Panc1 (cell line): ENCODE results near the gene ZNF775. TPM values are rescaled to one million over a fixed set of nuclear protein-coding genes. Genes with fewer than 3 reads are reported as not detected.

Experiments
- ATAC-seq: fragments of 200-7000 bp; cut with Tn5 transposase; 2 replicates; pipeline ENCODE4 v1.9.1; 2020; ENCODE audit warnings: mild to moderate bottlenecking, moderate library complexity
- BruUV-seq: library from RNA; stranded (reverse); fragments of 400-500 nt; replicated peaks from 2 replicates; lab custom pipeline; 2021; lab: Mats Ljungman, UMichigan
- CTCF ChIA-PET: fragments of 300-600 bp; sonication (Branson Sonifier 250); formaldehyde crosslinking; loops from one replicate; lab custom pipeline; 2022; ENCODE audit warnings: antibody characterized with exemption; lab: Charles Lee
- POLR2A ChIA-PET: fragments of 300-600 bp; sonication (Branson Sonifier 250); formaldehyde crosslinking; loops from one replicate; lab custom pipeline; 2022; ENCODE audit warnings: antibody characterized with exemption; lab: Charles Lee
- DNase-seq: peaks from one replicate; pipeline ENCODE4 v3.0.0-alpha.2; 2010; ENCODE audit warnings: low read depth, low spot score
- H3K27ac ChIP-seq: 2 replicates; pipeline ENCODE4 v1.5.1; 2011; ENCODE audit warnings: mild to moderate bottlenecking, low read length, inconsistent platforms
- H3K27me3 ChIP-seq: fragments of 200-500 bp; sonication (Bioruptor generic); 2 replicates; pipeline ENCODE4 v1.6.0; 2014; ENCODE audit warnings: low read length, inconsistent platforms; ENCODE audit not compliant: control insufficient read depth, insufficient read depth
- H3K36me3 ChIP-seq: fragments of 200-500 bp; sonication (Bioruptor generic); 2 replicates; pipeline ENCODE4 v1.5.1; 2014; ENCODE audit warnings: inconsistent platforms, mild to moderate bottlenecking, low read length, moderate library complexity; ENCODE audit not compliant: control insufficient read depth, insufficient read depth
- H3K4me1 ChIP-seq: 2 replicates; pipeline ENCODE4 v1.5.1; 2011; ENCODE audit warnings: inconsistent platforms, mild to moderate bottlenecking, low read length, moderate library complexity; ENCODE audit not compliant: control insufficient read depth, insufficient read depth
- H3K4me3 ChIP-seq, 2 experiments: 2 replicates each; pipeline ENCODE4 v1.5.1; 2011 to 2012; ENCODE audit warnings: low read depth in 2 of 2, low read length in 2 of 2, mild to moderate bottlenecking in 2 of 2, inconsistent platforms in 1 of 2, moderate library complexity in 1 of 2
- H3K9me3 ChIP-seq: fragments of 200-500 bp; sonication (Bioruptor generic); 2 replicates; pipeline ENCODE4 v1.5.1; 2014; ENCODE audit warnings: low read depth, mild to moderate bottlenecking, inconsistent platforms, low read length, moderate library complexity; ENCODE audit not compliant: control insufficient read depth, insufficient read depth
- CTCF ChIP-seq: fragments of 450-650 bp; IDR thresholded peaks from 2 replicates; pipeline ENCODE4 v1.5.1; 2017; ENCODE audit warnings: mild to moderate bottlenecking
- POLR2AphosphoS5 ChIP-seq: IDR thresholded peaks from 2 replicates; pipeline ENCODE4 v1.6.1; 2012; ENCODE audit warnings: mild to moderate bottlenecking, low read depth, low read length, moderate library complexity
- REST ChIP-seq, 2 experiments: IDR thresholded peaks; 2 replicates each; pipeline ENCODE4 v1.6.1; 2011 to 2012; ENCODE audit warnings: low read depth in 2 of 2, control low read depth in 1 of 2, low read length in 1 of 2, mild to moderate bottlenecking in 1 of 2, moderate library complexity in 1 of 2; ENCODE audit not compliant: insufficient read depth in 1 of 2
- SIN3A ChIP-seq: IDR thresholded peaks from 2 replicates; pipeline ENCODE4 v1.6.1; 2012; ENCODE audit warnings: low read depth, mild to moderate bottlenecking, low read length, moderate library complexity, borderline replicate concordance; ENCODE audit not compliant: insufficient read depth
- TCF7L2 ChIP-seq: IDR thresholded peaks from 2 replicates; pipeline ENCODE4 v1.6.1; 2011; ENCODE audit warnings: mild to moderate bottlenecking, low read depth, low read length, inconsistent platforms
- in situ Hi-C: cut with HindIII; loops from 2 replicates; pipeline ENCODE4 v1.10.0; 2016; ENCODE audit warnings: low sequenced_read_pairs, low pct_unique_long_range_greater_than_20kb
- intact Hi-C: fragments of 100-400 bp; cut with micrococcal nuclease; formaldehyde crosslinking; loops from one replicate; pipeline ENCODE4 v1.10.0; 2022; ENCODE audit not compliant: unreplicated experiment
- total RNA-seq: library from RNA; stranded (reverse); gene quantifications from one replicate; pipeline ENCODE4 v1.2.1, GENCODE V29; 2021; ENCODE audit not compliant: unreplicated experiment

ZNF775 gene
- total RNA-seq, 1 experiment from 2014 or later = 14.7 TPM

DNA sequence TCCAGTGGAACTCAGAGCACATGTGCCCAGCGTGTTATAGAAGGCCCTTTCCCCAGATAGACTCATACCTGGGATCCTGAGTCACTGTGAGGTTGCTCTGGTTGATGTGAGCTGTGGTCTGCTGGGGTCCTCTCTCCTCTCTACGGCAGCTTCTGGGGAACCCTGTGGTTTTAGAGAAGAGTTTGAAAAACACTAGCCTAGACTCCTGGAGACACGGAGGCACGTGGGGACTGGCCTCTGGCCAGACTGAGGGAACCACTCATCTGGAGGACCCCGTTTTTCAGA is 10.3 kb downstream of the ZNF775 start:
- no peak; the same call in 1 of the 2 replicates for ATAC-seq
- H3K9me3 ChIP-seq = no peaks in the 10 kb centered on the region
- no peak for TF ChIP-seq CTCF
- TF ChIP-seq REST (IDR thresholded peaks at IDR 0.05; ENCODE audit: insufficient read depth in 1 of 2, low read depth in 2 of 2, low read length in 1 of 2) = no peak
- no peak for TF ChIP-seq POLR2AphosphoS5
- no peak for TF ChIP-seq TCF7L2
- TF ChIP-seq SIN3A = no peak
- no peak for DNase-seq
- no peaks in the 10 kb centered on the region for H3K36me3 ChIP-seq
- no peak overlapping the region for H3K4me3 ChIP-seq
- in situ Hi-C loops (no loop called here), intact Hi-C loops (no loop called here)
- BruUV-seq = no TSS peak
- H3K27me3 ChIP-seq = no peaks in the 10 kb centered on the region
- no peak overlapping the region for H3K27ac ChIP-seq
- POLR2A ChIA-PET = no interaction called here
- no peaks in the 10 kb centered on the region for H3K4me1 ChIP-seq
- CTCF ChIA-PET = interaction anchor here (0.5 kb wide), 1 partner anchor 33 kb away, joined by 3 read pairs; no protein-coding TSS in a partner anchor

GRCh38 chr7:150390205-150390604 is 11.1 kb downstream of the ZNF775 start:
- Histone ChIP-seq H3K36me3 (no peaks in the 10 kb centered on the region), H3K27me3 (no peaks in the 10 kb centered on the region), H3K9me3 (no peaks in the 10 kb centered on the region), H3K27ac (no peak overlapping the region), H3K4me1 (no peaks in the 10 kb centered on the region), H3K4me3 (no peak overlapping the region)
- no TSS peak for BruUV-seq
- DNase-seq (no peak), ATAC-seq (no peak)
- CTCF ChIA-PET = no interaction called here
- TF ChIP-seq REST (IDR thresholded peaks at IDR 0.05; ENCODE audit: insufficient read depth in 1 of 2, low read depth in 2 of 2, low read length in 1 of 2) = no peak
- no peak for TF ChIP-seq POLR2AphosphoS5
- no peak for TF ChIP-seq SIN3A
- in situ Hi-C loops = no loop called here
- POLR2A ChIA-PET = no interaction called here
- intact Hi-C loops = no loop called here
